Activated CD8-positive, alpha-beta memory T cell treated with anti-CD3 and anti-CD28 coated beads, Interleukin-2, amount 50 U/mL, for 24 hours (primary cell): ENCODE results near the gene NAGA.
"Not testable (repeated sequence)": the region's sequence is repeated elsewhere in the genome, so short reads cannot be mapped to it uniquely, and the experiment has no call there.

ENCODE experiments used
- DNase-seq: peaks from one replicate; pipeline ENCODE4 v3.0.0-alpha.2; 2020; ENCODE audit errors: extremely low read depth

NAGA gene

DNA sequence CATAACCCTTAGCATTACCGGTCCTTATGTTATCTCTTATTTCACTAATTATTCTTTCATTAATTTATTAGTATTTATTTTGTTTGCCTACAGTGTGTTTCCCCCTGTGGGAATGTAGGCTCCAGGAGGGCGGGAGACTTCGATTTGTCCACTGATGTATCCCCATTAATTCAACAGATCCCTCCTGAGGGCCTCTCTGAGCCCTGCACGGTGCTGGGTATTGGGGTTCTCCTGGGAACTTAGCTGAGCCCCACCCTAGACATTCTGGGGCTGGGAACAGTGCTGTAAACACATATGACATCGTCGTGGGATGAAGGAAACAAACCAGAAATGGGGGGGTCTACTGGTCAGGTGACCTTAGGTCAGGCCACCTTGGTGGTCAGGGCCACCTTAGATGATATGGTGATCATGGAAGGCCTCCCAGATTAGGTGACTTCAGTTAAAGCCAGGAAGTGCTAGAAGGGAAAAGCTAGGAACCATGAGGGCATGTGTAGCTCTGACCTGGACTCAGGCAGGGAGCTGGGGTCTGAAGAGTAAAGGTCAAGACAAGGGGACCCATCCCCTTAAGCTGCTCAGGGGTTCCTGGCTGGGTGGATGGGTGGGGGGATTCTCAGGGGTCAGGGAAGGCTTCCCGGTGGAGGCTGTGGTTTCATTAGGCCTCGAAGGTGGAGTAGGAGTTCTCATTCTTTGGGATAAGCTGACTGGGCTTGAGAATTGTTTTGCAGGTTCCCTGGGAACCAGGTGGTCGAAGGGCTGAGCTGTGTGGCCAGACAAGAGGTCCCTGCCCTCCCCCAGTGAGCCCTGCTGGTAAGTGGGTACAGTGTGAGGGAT is 4.4 kb upstream of the NAGA start:
- DNase-seq: no peak

DNA sequence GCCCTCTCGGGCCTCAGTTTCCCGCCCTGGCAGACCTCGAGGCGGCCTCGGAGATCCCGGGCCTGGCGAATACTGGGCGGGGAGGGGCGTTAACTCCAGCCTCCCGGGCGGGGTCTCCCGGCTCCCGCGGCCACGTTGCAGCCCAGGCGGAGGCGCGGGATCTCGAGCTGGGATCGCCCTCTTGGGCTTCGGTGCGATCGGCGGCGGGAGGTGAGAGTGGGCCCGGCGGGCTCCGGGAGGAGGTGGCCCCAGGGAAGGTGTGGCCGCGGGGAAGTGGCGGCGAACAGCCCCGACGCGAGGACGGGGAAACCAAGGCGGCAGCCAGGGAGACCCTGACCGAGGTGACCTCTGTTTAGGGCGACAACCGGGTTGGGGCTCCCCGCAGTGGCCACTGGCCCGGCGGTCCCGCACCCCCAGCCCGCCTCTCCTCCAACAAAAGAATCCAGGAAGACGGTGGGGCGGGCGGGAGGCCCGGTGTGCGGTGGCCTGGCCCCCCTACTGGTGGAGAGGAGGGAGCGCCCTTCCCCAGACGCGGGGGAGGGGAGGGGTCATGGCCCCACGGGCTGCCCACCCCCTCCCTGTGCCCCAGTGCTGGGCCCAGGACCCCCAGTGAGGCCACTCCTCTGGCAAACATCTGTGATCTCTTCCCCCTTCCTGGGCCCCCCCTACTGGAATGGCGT is 3.7 kb upstream of the NAGA start, which contains the start of gene PHETA2:
Gene PHETA2 (plus strand): TSS at position 117 of the 680 bp plus-strand sequence. CDS start 3,046 bp downstream, outside the sequence.
- DNase-seq: no peak

- no peak for DNase-seq
Observed at GRCh38 chr22:42073621-42074041, 3.0 kb upstream of the NAGA start.

DNA sequence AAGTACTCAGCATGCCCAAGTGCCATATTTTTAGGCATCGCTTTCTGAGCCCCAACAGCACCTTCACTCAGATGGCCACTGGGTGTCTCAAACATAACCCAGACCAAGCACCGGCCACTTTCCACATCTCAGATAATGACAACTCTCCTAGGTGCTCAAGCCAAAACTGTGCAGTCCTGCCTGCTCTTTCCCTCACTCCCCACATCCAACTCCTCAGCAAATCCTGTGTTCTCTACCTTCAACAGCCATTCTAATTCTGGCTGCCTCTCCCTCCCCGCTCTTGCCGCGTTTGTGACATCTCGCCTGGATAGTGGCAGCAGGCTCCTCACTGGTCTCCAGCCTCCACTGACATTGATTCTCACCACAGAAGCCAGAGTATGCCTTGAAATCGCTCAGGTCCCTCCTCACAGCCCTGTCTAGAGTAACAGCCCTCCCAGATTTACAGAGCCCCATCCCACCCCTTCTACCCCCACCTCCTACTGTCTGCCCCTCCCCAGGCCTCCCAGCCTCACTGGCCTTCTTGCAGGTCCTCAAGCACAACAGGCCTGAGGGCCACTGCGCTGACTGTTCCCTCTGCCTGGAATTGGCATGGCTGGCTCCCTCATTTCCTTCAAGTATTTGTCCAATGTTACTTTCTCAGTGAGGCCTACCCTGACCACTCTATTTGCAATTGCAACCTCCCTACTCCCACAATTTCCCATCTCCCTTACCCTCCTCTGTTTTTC is 2.2 kb upstream of the NAGA start:
- no peak for DNase-seq

DNA sequence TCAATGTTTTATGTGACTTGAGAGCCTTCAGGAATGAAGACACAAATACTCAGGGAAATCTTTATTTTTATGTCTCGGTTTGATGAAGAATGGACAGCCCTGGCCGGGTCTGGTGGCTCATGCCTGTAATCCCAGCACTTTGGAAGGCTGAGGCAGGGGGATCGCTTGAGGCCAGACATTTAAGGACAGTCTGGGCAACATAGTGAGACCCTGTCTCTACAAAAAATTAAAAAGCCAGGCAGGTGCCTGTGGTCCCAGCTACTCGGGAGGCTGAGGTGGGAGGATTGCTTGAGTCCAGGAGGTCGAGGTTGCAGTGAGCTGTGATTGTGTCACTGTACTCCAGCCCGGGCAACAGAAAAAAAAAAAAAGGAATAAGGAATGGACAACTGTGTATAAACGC is 896 bp upstream of the NAGA start:
- not testable (repeated sequence) for DNase-seq

- no peak for DNase-seq
Observed at GRCh38 chr22:42069801-42070516, 653 bp downstream of the NAGA start.

GRCh38 chr22:42068291-42068690 is 2.3 kb downstream of the NAGA start:
- DNase-seq: no peak

GRCh38 chr22:42067671-42068251 is 2.9 kb downstream of the NAGA start:
- no peak for DNase-seq

GRCh38 chr22:42066937-42067336 is 3.7 kb downstream of the NAGA start:
- DNase-seq: no peak

- DNase-seq: no peak
Observed at GRCh38 chr22:42066126-42066761, 4.4 kb downstream of the NAGA start.

DNA sequence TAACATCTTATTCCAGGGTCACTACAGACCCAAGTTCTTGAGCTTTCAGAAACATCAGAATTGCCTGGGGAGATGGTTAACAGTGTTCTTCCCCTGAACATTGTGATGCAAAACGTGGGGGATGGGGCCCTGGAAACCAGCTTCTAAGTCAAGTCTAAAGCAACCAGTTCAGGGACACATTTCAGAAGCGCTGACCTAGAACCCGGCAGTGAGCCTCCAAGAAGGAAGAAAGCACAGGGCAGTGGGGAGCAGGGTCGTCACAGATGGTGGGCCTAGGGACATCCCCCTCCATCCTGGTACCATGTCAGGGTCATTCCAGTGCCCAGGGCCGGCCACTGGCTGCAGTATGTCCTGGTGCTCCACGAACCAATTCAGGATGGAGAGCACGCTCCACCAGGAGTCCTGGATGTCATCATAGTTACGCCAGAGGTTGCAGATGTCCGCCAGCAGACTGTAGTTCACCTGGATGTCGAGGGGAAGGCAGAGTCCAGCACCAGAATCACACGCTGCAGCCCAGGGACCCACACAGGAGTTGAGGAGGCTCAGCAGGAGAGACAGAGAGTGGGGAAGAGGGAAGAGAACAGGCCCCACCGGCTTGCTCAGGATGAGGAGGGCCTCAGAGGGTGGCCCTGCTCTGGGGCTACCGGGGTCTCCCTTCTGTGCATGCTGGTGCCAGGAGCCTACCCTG is 5.0 kb downstream of the NAGA start:
- no peak for DNase-seq

DNA sequence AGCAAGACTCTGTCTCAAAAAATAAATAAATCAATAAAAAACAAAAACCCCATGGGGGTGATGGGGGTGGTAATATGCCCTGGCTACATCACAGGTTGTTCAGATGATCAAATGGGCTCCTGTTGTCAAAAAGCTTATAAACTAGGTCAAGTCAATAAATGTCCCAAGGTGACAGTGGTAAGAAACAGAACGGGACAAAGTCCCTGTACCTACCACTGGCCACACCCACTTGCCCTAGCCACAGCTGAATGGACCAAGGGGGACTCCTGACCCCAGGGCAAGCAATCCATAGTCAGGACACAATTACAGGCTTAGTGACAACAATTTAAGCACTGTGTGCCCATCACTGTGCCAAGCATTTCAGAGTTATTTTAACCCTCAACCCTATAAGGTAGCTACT is 6.0 kb downstream of the NAGA start:
- no peak for DNase-seq

- DNase-seq: no peak
Observed at GRCh38 chr22:42062506-42063170, 8.0 kb downstream of the NAGA start.

DNA sequence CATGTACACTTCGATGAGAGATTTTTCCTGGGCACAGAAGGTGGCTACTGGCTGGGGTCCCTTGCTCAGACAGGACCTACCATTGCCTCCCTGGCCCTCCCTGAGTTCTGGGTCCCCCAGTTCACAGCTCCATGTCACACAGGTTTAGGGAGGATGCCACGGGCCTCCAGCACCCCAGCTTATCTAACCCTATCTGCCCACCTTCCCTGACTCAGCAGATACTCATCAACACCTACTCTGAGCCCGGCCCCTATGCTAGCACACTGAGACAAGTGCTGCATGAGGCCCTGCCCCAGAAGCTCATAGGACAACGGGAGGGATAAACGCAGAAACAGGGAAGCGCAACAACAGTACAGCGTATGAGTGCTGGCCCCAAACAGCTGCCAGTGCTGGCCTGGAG is 9.6 kb downstream of the NAGA start:
- no peak for DNase-seq

DNA sequence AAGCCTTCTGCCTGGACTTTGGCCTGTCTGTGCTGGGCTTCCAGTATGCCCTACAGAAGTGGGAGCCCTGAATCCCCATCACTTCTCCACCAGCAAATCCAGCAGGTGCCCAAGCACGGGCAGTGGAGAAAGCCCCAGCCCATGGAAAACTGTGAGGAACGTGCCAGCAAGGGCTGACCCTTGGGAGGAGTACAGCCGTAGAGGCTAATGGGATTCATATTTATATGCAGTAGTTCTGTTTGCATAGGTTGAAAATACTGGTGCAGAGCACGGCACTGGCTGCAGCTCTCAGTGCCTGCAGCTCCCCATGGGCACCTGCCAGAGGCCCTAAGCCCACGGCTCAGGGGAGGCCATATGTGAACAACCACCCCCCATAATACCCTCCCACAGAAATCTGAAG is 10.1 kb downstream of the NAGA start:
- no peak for DNase-seq

DNA sequence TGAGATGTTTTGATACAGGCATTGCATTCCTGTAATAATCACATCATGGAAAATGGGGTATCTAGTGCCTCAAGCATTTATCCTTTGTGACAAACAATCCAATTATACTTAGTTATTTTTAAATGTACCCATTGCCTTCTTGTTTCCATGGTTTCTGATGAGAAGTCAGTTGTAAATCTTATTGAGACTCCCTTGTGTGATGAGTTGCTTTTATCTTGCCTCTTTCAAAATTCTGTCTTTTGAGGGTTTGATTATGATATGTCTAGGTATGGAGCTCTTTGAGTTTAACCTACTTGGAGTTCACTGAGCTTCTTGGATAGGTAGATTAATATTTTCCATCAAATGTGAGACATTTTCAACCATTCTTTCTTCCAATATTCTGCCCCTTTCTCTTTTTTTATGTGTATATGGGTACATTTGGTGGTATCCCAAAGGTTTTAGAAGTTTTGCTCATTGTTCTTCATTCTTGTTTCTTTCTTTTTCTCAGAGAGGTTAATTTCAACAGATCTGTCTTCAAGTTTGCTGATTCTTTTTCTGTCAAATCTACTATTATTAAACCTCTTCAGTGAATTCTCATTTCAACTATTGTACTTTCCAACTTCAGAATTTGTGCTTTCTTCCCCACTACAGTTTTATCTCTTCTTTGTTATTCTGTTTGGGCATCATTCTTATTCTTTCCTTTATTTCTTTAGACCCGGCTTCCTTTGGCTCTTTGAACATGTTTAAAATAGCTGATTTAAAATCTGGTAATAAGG is 13.7 kb downstream of the NAGA start:
- DNase-seq: no peak

DNA sequence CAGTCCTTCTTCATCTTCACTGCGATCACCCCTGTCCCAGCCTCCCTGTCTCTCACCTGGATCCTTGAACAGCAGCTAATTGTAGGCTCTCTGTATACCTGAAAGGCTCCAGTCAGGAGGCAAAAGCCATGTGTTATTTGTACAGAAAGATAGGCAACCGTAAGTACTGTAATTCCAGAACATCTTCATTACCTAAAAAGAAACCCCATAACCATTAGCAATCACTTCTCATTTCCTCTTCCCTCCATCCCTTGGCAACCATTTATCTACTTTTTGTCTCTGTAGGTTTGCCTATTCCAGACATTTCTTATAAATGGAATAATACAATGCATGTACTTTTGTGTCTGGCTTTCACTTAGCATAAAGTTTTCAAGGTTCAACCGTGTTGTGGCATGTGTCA is 17.8 kb downstream of the NAGA start:
- no peak for DNase-seq

DNA sequence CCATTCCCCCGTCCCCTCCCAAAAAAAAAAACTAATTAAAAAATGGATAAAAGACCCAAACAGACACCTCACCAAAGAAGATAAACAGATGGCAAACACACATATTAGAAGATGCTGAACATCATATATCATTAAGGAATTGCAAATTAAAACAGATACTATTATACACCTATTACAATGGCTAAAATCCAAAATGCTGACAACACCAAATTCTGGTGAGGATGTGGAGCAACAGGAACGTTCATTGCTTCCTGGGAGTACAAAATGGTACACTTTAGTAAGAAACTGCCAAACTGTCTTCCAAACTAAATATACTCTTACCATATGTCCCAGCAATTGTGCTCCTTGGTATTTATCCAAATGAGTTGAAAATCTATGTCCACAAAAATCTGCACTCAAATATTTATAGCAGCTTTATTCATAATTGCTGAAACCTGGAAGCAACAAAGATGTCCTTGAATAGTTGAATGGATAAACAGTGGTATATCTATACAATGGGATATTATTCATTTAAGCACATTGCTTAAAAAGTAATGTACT is 19.9 kb downstream of the NAGA start:
- no peak for DNase-seq

DNA sequence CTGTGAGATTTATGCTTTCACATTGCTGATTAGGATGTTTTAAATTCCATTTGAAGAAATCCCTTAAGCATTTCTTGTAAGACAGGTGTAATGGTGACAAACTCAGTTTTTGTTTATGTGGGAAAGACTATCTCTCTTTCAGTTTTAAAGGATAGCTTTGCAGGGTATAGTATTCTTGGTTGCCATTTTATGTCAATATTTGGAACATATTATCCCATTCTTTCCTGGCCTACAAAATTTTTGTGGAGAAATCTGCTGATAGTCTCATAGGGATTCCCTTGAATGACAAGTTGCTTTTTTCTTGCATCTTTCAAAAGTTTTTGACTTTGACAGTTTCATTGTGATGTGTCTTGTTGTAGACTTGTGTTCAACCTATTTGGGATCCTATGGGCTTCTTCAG is 28.8 kb downstream of the NAGA start:
- no peak for DNase-seq
